Liver (tissue), 9 donors: ENCODE data around the gene EPN3. TPM values are rescaled to one million over a fixed set of nuclear protein-coding genes. Genes with fewer than 3 reads are reported as not detected.

Experiments used
- DNase-seq: peaks from one replicate; pipeline ENCODE4 v3.0.0-alpha.2; 2017; ENCODE audit warnings: low spot score
- H3K27ac ChIP-seq, 2 donors: one replicate each; pipeline ENCODE4 v1.7.0; 2013; ENCODE audit warnings: inconsistent platforms in 2 of 2, low read length in 2 of 2, control low read depth in 1 of 2, low read depth in 1 of 2, mild to moderate bottlenecking in 1 of 2
- H3K27me3 ChIP-seq, 4 donors: one replicate each; pipeline versions ENCODE4 v1.6.1 to v1.7.0; 2013; ENCODE audit warnings: low read length in 3 of 4, inconsistent platforms in 1 of 4, mild to moderate bottlenecking in 1 of 4, moderate library complexity in 1 of 4; ENCODE audit not compliant: control insufficient read depth in 4 of 4, insufficient read depth in 4 of 4
- H3K36me3 ChIP-seq, 4 donors: one replicate each; pipeline versions ENCODE4 v1.6.1 to v1.7.0; 2013; ENCODE audit warnings: low read length in 3 of 4, mild to moderate bottlenecking in 3 of 4, low read depth in 1 of 4, moderate library complexity in 1 of 4; ENCODE audit not compliant: control insufficient read depth in 4 of 4, insufficient read depth in 3 of 4
- H3K4me1 ChIP-seq, 4 donors: one replicate each; pipeline versions ENCODE4 v1.6.1 to v1.7.0; 2013; ENCODE audit warnings: low read length in 3 of 4, mild to moderate bottlenecking in 3 of 4, moderate library complexity in 1 of 4; ENCODE audit not compliant: control insufficient read depth in 4 of 4, insufficient read depth in 4 of 4
- H3K4me3 ChIP-seq, 3 donors: one replicate each; pipeline versions ENCODE4 v1.6.1 to v1.7.0; 2013; ENCODE audit warnings: low read length in 3 of 3, control low read depth in 1 of 3, low read depth in 1 of 3, mild to moderate bottlenecking in 1 of 3
- H3K9ac ChIP-seq, 2 donors: one replicate each; pipeline ENCODE4 v1.7.0; 2013; ENCODE audit warnings: low read length in 2 of 2, mild to moderate bottlenecking in 2 of 2, moderate library complexity in 2 of 2, control low read depth in 1 of 2, low read depth in 1 of 2
- H3K9me3 ChIP-seq, 4 donors: one replicate each; pipeline versions ENCODE4 v1.6.1 to v1.7.0; 2013; ENCODE audit warnings: low read length in 3 of 4; ENCODE audit not compliant: control insufficient read depth in 4 of 4
- EGR1 ChIP-seq, 2 donors: IDR thresholded peaks; 2 replicates each; pipeline ENCODE4 v1.6.1; 2016 to 2018; ENCODE audit warnings: antibody characterized with exemption in 2 of 2, low read depth in 2 of 2
- FOXA1 ChIP-seq: IDR thresholded peaks from 2 replicates; pipeline ENCODE4 v1.6.1; 2016; ENCODE audit warnings: antibody characterized with exemption
- FOXA2 ChIP-seq: IDR thresholded peaks from 2 replicates; pipeline ENCODE4 v1.6.1; 2016; ENCODE audit warnings: antibody characterized with exemption
- GABPA ChIP-seq, 2 donors: IDR thresholded peaks in 1 of 2; conservative IDR thresholded peaks in 1 of 2; 2 replicates each; pipeline ENCODE4 v1.6.1; 2016; ENCODE audit warnings: antibody characterized with exemption in 2 of 2, mild to moderate bottlenecking in 1 of 2, moderate library complexity in 1 of 2
- HNF4A ChIP-seq, 2 donors: conservative IDR thresholded peaks; 2 replicates each; pipeline ENCODE4 v1.6.1; 2016; ENCODE audit warnings: antibody characterized with exemption in 2 of 2, mild to moderate bottlenecking in 2 of 2
- HNF4G ChIP-seq: IDR thresholded peaks from 2 replicates; pipeline ENCODE4 v1.6.1; 2016; ENCODE audit warnings: antibody characterized with exemption
- JUND ChIP-seq, 2 donors: IDR thresholded peaks; 2 replicates each; pipeline ENCODE4 v1.6.1; 2016; ENCODE audit warnings: antibody characterized with exemption in 2 of 2
- NR2F2 ChIP-seq: IDR thresholded peaks from 2 replicates; pipeline ENCODE4 v1.6.1; 2016; ENCODE audit warnings: antibody characterized with exemption
- RAD21 ChIP-seq, 2 donors: IDR thresholded peaks; 2 replicates each; pipeline ENCODE4 v1.6.1; 2016; ENCODE audit warnings: antibody characterized with exemption in 2 of 2, mild to moderate bottlenecking in 2 of 2
- RXRA ChIP-seq, 2 donors: IDR thresholded peaks; 2 replicates each; pipeline ENCODE4 v1.6.1; 2017 to 2018; ENCODE audit warnings: antibody characterized with exemption in 2 of 2, mild to moderate bottlenecking in 1 of 2
- SP1 ChIP-seq: IDR thresholded peaks from 2 replicates; pipeline ENCODE4 v1.6.1; 2018; ENCODE audit warnings: antibody characterized with exemption, mild to moderate bottlenecking
- TAF1 ChIP-seq: conservative IDR thresholded peaks from 2 replicates; pipeline ENCODE4 v1.6.1; 2016; ENCODE audit warnings: antibody characterized with exemption, mild to moderate bottlenecking
- YY1 ChIP-seq: IDR thresholded peaks from 2 replicates; pipeline ENCODE4 v1.6.1; 2016; ENCODE audit warnings: antibody characterized with exemption, mild to moderate bottlenecking
- WGBS: extraction: QIAGEN DNeasy Blood & Tissue Kit; methylation state at CpG from one replicate; pipeline ENCODE4 v1.1.7; 2013; 5-methylcytosine and 5-hydroxymethylcytosine counted together
- polyA plus RNA-seq, 2 donors: library from polyadenylated mRNA; stranded (reverse) in 1 of 2; unstranded in 1 of 2; fragments of 200-250 nt in 1 of 2; fragments of >200 nt in 1 of 2; fragmentation: Nextera tagmentation in 1 of 2; extraction: Ambion mirVana in 1 of 2; gene quantifications; one replicate each; pipeline versions ENCODE4 v1.2.1 to v1.2.3, GENCODE V29; 2013 to 2015
- total RNA-seq, 2 donors: library from RNA; depleted of rRNA; stranded (reverse); fragments of >200 nt; gene quantifications; one replicate each; pipeline ENCODE4 v1.2.3, GENCODE V29; 2014
- TF ChIP-seq, protein P1 (sequence below): IDR thresholded peaks from 2 replicates; pipeline ENCODE4 v1.6.1; 2016; ENCODE audit warnings: antibody characterized with exemption, mild to moderate bottlenecking
- TF ChIP-seq, protein P2 (sequence below): fragments of 150-350 bp; IDR thresholded peaks from 2 replicates; pipeline ENCODE4 v1.5.1; 2017; ENCODE audit warnings: improper control_type of control experiment, low read depth, low read length; ENCODE audit not compliant: missing input control
- TF ChIP-seq, protein P3 (sequence below): IDR thresholded peaks from 2 replicates; pipeline ENCODE4 v1.6.1; 2016; ENCODE audit warnings: antibody characterized with exemption
- TF ChIP-seq, protein P4 (sequence below): IDR thresholded peaks from 2 replicates; pipeline ENCODE4 v1.6.1; 2016; ENCODE audit warnings: antibody characterized with exemption
- donor health status: healthy.
- donor health status: healthy.
- donor health status: healthy.
- donor health status: healthy.
- donor health status: healthy.

EPN3 gene
- total and polyA plus RNA-seq, 4 donors: 0.06 to 0.51 (median 0.33) TPM; not detected in 1

DNA sequence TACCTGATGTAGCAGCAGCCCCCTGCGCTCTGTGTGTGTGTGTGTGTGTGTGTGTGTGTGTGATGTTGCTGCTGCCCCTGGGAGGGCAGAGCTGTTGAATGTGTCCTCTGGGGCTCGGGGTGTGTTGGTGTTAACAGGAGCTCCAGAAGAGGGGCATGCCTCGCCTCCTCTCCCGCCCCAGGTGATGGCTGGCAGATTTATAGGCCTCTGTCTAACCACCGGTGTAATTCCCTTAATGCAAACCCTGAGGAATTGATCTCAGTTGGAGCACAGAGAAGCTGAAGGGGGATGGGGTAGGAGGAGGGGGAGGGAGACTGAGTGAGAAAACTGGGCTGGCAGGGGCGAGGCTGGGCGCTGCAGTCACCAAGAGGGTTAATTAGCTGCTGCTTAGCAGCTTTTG lies 38.0 kb downstream of the EPN3 start:
- H3K9ac ChIP-seq: no peak overlapping the region
- H3K4me3 ChIP-seq: no peak overlapping the region
- H3K9me3 ChIP-seq: no peaks in the 10 kb centered on the region
- no peak for TF ChIP-seq EGR1 (IDR thresholded peaks at IDR 0.05; ENCODE audit: low read depth in 2 of 2)
- TF ChIP-seq, protein P1, sequence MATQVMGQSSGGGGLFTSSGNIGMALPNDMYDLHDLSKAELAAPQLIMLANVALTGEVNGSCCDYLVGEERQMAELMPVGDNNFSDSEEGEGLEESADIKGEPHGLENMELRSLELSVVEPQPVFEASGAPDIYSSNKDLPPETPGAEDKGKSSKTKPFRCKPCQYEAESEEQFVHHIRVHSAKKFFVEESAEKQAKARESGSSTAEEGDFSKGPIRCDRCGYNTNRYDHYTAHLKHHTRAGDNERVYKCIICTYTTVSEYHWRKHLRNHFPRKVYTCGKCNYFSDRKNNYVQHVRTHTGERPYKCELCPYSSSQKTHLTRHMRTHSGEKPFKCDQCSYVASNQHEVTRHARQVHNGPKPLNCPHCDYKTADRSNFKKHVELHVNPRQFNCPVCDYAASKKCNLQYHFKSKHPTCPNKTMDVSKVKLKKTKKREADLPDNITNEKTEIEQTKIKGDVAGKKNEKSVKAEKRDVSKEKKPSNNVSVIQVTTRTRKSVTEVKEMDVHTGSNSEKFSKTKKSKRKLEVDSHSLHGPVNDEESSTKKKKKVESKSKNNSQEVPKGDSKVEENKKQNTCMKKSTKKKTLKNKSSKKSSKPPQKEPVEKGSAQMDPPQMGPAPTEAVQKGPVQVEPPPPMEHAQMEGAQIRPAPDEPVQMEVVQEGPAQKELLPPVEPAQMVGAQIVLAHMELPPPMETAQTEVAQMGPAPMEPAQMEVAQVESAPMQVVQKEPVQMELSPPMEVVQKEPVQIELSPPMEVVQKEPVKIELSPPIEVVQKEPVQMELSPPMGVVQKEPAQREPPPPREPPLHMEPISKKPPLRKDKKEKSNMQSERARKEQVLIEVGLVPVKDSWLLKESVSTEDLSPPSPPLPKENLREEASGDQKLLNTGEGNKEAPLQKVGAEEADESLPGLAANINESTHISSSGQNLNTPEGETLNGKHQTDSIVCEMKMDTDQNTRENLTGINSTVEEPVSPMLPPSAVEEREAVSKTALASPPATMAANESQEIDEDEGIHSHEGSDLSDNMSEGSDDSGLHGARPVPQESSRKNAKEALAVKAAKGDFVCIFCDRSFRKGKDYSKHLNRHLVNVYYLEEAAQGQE: no peak
- no peak for TF ChIP-seq TAF1
- TF ChIP-seq, protein P2, sequence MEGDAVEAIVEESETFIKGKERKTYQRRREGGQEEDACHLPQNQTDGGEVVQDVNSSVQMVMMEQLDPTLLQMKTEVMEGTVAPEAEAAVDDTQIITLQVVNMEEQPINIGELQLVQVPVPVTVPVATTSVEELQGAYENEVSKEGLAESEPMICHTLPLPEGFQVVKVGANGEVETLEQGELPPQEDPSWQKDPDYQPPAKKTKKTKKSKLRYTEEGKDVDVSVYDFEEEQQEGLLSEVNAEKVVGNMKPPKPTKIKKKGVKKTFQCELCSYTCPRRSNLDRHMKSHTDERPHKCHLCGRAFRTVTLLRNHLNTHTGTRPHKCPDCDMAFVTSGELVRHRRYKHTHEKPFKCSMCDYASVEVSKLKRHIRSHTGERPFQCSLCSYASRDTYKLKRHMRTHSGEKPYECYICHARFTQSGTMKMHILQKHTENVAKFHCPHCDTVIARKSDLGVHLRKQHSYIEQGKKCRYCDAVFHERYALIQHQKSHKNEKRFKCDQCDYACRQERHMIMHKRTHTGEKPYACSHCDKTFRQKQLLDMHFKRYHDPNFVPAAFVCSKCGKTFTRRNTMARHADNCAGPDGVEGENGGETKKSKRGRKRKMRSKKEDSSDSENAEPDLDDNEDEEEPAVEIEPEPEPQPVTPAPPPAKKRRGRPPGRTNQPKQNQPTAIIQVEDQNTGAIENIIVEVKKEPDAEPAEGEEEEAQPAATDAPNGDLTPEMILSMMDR: no peak
- TF ChIP-seq HNF4A (conservative IDR thresholded peaks at IDR 0.05): no peak
- TF ChIP-seq RAD21 (IDR thresholded peaks at IDR 0.05): no peak
- TF ChIP-seq HNF4G: no peak
- no peak for TF ChIP-seq YY1
- TF ChIP-seq SP1: no peak
- no peak for TF ChIP-seq NR2F2
- no peak for TF ChIP-seq RXRA (IDR thresholded peaks at IDR 0.05)
- TF ChIP-seq, protein P3, sequence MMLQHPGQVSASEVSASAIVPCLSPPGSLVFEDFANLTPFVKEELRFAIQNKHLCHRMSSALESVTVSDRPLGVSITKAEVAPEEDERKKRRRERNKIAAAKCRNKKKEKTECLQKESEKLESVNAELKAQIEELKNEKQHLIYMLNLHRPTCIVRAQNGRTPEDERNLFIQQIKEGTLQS: no peak
- no peak for TF ChIP-seq JUND (IDR thresholded peaks at IDR 0.05)
- TF ChIP-seq FOXA2: no peak
- H3K27ac ChIP-seq: no peak overlapping the region
- DNase-seq: no peak
- H3K4me1 ChIP-seq: no peaks in the 10 kb centered on the region
- 85% methylated on average over 7 of the region's 7 CpGs for WGBS
- no peaks in the 10 kb centered on the region for H3K36me3 ChIP-seq
- peaks cover 0 to 2% (median 0%) of the 10 kb centered on the region in 4 donors for H3K27me3 ChIP-seq

DNA sequence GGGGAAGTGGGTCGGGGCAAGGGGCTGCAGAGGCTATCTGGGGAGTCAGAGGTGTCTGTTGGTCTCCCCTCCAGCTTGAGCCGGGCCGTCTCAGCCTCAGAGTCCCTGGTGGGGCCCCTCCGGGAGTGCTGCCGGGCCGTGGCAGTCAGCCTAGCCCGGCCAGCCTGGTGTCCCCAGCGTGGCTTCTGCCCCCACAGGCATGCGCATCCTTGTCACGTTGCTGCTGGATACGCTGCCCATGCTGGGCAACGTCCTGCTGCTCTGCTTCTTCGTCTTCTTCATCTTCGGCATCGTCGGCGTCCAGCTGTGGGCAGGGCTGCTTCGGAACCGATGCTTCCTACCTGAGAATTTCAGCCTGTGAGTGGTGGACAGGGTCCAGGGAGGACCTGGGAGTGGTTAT lies 39.1 kb downstream of the EPN3 start:
- Histone ChIP-seq H3K4me3 (no peak overlapping the region), H3K9ac (no peak overlapping the region), H3K9me3 (no peaks in the 10 kb centered on the region), H3K4me1 (no peaks in the 10 kb centered on the region), H3K36me3 (no peaks in the 10 kb centered on the region), H3K27me3 (no peaks in the 10 kb centered on the region), H3K27ac (no peak overlapping the region)
- no peak for DNase-seq
- 83% methylated on average over 19 of the region's 19 CpGs for WGBS
- TF ChIP-seq, protein P1: no peak
- TF ChIP-seq RXRA (IDR thresholded peaks at IDR 0.05) (no peak), SP1 (no peak), YY1 (no peak), HNF4G (no peak), EGR1 (IDR thresholded peaks at IDR 0.05; ENCODE audit: low read depth in 2 of 2) (no peak), NR2F2 (no peak), FOXA2 (no peak), HNF4A (conservative IDR thresholded peaks at IDR 0.05) (no peak), RAD21 (IDR thresholded peaks at IDR 0.05) (no peak), TAF1 (no peak), GABPA (IDR thresholded peaks at IDR 0.05 in 1 of 2, conservative IDR thresholded peaks at IDR 0.05 in 1 of 2) (no peak), FOXA1 (no peak), JUND (IDR thresholded peaks at IDR 0.05) (no peak)
- TF ChIP-seq, protein P2: no peak
- TF ChIP-seq, protein P4, sequence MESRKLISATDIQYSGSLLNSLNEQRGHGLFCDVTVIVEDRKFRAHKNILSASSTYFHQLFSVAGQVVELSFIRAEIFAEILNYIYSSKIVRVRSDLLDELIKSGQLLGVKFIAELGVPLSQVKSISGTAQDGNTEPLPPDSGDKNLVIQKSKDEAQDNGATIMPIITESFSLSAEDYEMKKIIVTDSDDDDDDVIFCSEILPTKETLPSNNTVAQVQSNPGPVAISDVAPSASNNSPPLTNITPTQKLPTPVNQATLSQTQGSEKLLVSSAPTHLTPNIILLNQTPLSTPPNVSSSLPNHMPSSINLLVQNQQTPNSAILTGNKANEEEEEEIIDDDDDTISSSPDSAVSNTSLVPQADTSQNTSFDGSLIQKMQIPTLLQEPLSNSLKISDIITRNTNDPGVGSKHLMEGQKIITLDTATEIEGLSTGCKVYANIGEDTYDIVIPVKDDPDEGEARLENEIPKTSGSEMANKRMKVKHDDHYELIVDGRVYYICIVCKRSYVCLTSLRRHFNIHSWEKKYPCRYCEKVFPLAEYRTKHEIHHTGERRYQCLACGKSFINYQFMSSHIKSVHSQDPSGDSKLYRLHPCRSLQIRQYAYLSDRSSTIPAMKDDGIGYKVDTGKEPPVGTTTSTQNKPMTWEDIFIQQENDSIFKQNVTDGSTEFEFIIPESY: no peak
- TF ChIP-seq, protein P3: no peak
